HG02610 (cell line): ENCODE results near the gene TAGLN.

ENCODE experiments used
- ATAC-seq: cut with Tn5 transposase; IDR thresholded peaks from one replicate; pipeline ENCODE4 v1.9.1; 2021; ENCODE audit warnings: mild to moderate bottlenecking, moderate library complexity; ENCODE audit not compliant: unreplicated experiment

Gene TAGLN

DNA sequence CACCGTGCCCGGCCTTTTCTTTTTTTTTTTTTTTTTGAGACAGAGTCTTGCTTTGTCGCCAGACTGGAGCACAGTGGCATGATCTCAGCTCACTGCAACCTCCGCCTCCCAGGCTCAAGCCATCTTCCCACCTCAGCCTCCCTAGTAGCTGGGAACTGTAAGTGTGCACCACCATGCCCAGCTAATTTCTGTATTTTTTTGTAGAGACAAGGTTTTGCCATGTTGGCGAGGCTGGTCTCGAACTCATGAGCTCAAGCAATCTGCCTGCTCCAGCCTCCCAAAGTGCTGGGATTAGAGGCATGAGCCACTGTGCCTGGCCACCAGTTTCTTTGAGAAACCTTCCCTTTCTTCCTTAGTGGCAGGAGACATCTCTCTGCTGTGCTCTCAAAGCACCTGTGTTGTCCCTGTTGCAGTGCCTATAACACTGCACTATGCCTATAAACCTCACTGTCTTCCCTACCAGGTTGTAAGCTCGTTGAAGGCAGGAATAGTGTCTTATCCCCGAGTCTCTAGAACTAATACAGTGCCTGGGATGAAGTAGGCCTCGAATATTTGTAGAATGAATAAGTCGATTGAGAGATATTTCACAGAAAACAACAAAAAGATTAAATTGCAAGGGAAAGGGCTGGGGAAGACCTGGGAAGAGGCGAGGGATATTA is 13.7 kb downstream of the TAGLN start:
- ATAC-seq, result no peak

- ATAC-seq, result no peak
Observed at GRCh38 chr11:117214404-117215110, 15.4 kb downstream of the TAGLN start.

DNA sequence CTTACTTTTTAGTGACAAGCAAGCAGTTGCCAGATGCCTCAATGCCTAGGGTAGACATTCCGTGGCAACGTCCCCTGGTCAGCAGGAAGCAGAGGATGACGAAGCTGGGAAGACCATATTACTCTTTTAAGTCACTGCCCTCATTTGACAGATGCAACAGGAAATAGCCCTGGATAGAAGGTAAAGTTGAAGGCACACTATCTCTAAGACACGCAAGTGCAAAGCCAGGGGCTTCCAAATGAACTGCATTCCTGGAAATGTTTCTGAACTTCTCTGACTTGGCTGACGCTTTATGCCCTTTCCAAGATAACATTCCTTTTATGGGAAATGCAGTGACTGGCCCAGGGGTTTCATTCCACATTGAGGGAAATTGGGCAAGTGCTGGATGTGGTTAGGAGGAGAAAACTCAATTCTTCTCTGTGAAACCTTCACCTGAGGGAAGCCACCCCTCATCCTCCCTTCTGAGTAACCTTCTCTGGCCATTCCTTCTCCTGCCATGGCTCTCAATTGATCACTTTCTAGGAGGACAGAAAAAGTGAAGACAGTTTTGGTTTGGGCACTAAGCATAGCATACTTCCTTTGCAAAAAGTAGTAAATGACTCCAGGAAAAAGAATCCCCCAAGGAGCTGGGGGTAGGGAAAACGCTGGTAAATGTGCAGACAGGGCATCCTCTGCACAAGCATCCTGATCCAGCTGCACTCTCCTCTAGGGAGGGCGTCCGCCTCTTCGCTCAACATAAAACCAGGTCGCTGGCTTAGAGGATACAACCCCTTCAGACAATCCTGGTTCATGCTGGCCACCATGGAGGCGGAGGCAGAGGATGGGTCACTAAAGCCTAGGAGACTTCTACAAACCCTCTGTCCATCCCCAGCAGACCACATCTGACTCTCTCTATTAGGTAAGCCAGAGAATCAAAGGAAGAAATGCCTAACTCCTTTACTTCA is 18.2 kb downstream of the TAGLN start:
- no peak for ATAC-seq

DNA sequence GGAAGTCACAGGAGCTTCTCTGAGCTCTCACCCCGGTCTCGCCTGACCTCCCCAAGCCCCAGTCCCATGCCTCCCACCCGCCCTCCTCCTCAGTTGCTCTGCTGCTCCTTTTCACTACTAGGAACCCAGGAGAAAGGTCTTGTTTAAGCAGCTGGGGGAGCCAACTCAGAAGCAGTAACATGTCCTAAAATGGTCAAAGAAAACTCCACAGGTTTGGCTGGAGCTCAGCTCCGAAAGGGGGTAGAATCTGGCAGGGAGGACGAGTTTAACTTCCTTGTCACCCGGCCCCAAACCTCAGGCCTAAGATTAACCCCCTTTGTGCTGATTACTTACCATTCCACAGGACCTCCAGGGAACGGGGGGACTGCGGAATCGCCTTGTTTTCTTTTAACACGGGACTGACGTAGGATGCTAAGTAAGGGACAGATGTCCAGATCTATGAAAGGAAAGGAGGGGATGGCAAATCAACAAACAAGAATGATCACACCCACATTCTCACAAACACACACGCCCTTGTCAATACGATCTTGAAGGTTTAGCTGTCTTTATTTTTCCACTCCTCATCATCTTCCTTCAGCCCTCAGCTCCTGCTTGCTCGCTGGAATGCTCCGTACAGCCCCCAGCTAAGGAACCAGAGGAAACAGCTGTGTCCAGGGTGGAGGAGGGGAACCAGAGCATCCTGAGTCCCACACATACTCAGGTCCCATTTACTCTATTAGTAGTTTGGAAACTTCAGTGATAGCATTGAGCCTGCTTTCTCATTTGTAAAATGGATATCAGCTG is 19.2 kb downstream of the TAGLN start:
- ATAC-seq, result no peak

GRCh38 chr11:117219001-117219400 is 19.8 kb downstream of the TAGLN start:
- ATAC-seq, result no peak

GRCh38 chr11:117219455-117219854 is 20.3 kb downstream of the TAGLN start:
- no peak for ATAC-seq

DNA sequence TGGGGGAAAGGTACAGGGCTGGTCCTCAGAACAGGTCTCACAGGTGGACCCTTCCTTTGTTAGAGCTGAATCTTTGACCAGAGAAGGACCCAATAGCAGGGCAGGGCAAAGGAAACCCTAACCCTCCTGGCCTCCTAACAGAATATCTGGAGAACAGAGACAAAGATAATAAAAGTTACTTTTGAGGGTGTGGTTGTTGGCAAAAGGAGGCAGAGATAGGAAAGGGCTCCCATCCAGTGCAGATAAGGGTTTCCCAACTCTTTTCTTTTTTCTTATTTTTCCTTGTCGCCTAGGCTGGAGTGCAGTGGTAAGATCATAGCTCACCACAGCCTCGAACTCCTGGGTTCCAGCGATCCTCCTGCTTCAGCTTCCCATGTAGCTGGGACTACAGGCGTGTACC is 20.8 kb downstream of the TAGLN start:
- ATAC-seq, result no peak

GRCh38 chr11:117220568-117220967 is 21.4 kb downstream of the TAGLN start:
- no peak for ATAC-seq

- ATAC-seq, result no peak
Observed at GRCh38 chr11:117220999-117221774, 22.0 kb downstream of the TAGLN start.

DNA sequence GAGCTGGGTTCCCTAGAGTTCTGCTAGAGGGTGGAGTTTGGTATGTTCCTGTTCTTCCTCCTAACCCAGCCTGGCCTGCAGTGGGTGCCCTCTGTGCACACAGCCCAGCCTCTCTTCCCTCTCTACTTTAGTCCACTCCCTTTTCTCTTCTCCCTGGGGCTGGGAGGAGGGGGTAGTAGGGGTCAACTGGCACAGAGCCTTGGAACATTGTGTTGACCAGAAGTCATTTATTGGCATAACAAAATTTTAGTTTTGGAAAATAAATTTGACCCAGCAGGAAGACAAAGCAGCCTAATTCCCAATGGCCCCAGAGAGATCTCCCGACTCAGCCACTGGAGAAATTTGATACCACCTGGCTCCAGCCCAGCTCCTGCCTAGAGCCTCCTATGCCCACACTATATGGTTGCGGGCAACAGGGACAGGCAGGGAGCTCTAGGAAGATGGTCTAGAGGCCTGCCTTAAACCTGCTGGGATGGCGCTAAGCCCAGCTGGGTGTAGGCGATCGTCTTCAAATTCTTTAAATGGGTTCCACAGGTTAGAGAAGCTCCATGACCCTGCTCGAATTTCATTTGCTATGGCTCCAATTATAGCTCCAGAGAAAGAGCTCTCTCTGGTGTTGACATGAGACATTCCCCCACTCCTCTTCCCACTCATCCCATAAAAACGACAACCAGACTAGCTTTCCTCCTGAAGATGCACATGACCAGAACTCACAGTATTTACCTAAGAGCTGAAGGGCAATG is 22.8 kb downstream of the TAGLN start:
- ATAC-seq, result no peak

DNA sequence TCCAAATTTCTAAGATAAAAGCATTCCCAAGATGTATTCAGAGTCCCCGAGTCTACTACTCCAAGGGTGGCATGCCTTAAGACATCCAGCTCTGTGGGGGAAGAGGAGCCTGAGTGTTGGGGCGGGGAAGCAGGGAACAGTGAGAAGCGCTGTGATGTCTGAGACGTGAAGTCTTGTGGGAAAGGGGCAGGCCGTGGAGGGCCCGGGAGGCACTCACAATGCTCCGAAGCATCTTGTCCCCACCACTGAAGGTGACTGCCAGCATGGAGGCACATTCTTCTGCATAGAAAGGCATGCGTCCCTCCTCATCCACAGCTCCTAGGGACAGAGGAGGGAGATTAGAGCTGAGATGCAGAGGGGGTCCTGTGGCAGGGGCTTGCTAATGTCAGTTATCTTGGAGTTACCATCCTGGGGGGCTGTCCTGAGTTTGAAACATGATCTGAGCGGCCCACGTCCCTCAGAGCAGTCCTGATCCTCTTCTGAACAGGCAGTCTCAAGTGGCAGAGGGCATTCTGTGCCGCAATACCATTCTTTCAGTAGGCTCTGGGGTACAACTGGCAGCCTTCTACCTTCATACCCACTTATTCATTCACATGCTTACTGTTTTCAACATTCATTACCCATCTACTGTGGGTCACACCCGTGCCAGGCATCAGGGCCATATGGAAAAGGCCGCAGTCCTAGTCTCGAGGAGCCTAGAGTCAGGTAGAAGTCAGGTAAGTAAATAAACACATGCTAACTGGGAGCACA is 24.0 kb downstream of the TAGLN start:
- ATAC-seq, result no peak

- no peak for ATAC-seq
Observed at GRCh38 chr11:117223741-117224689, 24.8 kb downstream of the TAGLN start.

DNA sequence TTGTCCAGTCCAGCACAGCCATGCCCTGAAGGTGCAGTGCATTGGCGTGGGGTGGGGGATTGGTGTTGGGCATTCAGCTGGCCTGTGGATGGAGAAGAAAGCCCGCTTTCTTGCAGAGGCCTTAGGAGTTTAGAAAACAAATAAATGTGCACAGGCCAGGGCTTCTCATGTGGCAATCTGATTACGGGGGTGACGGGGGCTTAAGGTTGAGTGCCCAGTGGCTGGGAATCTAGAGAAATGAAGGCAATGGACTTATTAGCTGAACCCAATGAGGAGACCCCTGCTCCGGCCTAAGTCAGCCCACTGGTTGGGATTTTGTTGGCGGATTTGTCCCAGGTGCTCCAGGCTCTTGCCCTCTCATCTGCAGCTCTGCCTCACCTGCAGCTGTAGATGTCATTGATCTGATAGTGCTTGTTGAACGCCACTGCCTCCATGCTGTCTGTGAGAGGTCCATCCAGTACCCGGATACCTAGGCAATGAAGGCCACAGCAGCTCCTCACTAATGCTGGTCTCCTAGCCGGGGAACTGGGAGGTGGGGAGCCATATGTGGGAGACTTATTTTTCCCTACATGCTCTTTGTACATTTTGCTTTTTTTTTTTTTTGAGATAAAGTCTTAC is 26.5 kb downstream of the TAGLN start:
- no peak for ATAC-seq

DNA sequence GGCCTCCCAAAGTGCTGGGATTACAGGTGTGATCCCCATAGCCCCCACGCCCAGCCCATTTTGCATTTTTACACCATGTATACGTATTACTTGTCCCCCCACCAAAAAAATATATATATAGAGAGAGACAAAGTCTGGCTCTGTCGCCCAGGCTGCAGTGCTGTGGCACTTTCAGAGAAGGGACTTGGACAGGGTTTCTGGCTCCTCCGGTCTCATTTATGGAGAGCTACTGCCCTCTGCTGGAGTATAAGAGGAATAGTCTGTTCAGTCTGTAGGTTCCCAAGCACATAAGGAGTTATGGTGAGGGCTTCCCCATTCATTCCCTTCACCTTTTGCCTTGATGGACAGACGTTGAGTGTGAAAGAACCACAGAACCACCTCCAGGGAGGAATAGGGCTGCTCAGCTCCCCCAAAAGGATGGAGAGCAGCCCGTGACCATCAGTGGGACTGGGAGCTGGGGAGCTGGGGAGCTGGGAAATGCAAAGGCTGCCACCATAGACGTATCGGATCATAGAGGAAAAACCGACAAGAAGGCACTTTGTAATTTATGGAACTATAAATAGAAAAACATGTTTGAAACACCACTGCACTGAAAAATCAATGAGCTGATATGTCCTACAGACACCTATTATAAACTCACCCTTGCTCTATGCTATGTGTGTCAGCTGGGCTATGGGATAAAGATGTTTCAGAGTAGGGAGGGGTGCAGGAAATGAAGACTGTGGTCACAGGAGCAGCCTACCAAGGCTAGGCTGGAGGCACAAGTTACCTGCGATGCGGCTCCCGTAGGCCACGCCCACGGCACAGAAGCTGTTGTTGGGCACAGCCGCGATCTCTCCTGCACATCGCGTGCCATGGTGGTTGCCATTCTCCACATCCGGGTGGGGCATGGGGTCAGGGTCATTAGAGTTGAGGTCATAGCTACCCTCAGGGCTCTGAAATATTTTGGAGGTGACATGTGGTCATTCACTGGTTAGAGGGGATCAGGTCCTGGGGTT is 27.5 kb downstream of the TAGLN start:
- ATAC-seq, result no peak

DNA sequence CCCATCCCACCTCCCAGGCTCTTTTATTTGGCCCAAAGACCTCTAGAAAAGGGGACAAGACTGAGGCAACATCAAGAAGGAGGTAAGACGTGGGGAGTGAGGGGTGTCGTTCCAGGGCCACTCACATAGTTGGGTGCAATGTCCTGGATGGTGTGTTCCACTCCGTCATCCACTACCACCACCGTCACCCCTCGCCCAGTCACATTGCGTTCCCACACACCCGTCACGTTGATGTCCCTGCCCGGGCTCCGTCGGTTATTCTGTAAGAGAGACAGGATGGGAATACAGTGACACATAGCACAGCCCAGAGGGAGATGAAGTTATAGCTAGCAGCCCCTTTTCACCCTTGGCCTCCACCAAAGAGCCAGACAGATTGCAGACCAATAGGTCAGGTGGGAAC is 28.9 kb downstream of the TAGLN start:
- ATAC-seq, result no peak

GRCh38 chr11:117229411-117229810 is 30.2 kb downstream of the TAGLN start:
- no peak for ATAC-seq
